Thyroid gland (tissue), 4 donors: ENCODE results near the gene OXA1L.

Source experiments
- POLR2A ChIP-seq, 2 donors: fragments of 450-650 bp; IDR thresholded peaks; one replicate each; pipeline ENCODE4 v1.6.1; 2017; ENCODE audit warnings: antibody characterized with exemption in 2 of 2, mild to moderate bottlenecking in 2 of 2, moderate library complexity in 1 of 2
- TF ChIP-seq, protein P1 (sequence below), 6 experiments: fragments of 200-600 bp in 3 of 6; fragments of 450-650 bp in 3 of 6; sonication (generic) in 3 of 6; IDR thresholded peaks; one replicate each; pipeline ENCODE4 v1.5.1; 2016 to 2019; ENCODE audit warnings: antibody characterized with exemption in 6 of 6, mild to moderate bottlenecking in 2 of 6, inconsistent platforms in 1 of 6, moderate library complexity in 1 of 6

DNA sequence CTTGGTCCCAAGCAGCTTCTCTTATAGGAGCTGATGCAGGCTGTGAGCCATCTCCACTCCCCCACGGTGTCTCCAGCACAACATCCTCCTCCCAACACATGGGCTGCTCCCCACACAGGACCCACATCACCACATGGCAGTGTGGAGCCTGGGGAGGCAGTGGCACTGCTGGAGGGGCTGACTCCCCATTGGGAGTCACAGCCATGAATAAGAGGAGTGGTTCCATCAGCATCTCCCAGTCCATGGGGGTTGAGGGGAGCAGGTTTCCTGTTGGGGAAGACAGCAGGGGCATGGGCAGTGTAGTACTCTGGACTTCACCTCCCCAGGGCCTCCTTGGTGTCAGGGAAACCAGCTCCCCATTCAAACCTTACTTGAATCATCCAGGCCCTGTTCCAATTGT is 40.5 kb upstream of the OXA1L start:
- TF ChIP-seq, protein P1, sequence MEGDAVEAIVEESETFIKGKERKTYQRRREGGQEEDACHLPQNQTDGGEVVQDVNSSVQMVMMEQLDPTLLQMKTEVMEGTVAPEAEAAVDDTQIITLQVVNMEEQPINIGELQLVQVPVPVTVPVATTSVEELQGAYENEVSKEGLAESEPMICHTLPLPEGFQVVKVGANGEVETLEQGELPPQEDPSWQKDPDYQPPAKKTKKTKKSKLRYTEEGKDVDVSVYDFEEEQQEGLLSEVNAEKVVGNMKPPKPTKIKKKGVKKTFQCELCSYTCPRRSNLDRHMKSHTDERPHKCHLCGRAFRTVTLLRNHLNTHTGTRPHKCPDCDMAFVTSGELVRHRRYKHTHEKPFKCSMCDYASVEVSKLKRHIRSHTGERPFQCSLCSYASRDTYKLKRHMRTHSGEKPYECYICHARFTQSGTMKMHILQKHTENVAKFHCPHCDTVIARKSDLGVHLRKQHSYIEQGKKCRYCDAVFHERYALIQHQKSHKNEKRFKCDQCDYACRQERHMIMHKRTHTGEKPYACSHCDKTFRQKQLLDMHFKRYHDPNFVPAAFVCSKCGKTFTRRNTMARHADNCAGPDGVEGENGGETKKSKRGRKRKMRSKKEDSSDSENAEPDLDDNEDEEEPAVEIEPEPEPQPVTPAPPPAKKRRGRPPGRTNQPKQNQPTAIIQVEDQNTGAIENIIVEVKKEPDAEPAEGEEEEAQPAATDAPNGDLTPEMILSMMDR (IDR thresholded peaks at IDR 0.05): no peak
- no peak for TF ChIP-seq POLR2A (IDR thresholded peaks at IDR 0.05)
